Ishikawa (cell line): ENCODE results near the gene HMBS.

Experiments
- CEBPB ChIP-seq: IDR thresholded peaks from 2 replicates; pipeline ENCODE4 v1.6.1; 2012
- CREB1 ChIP-seq: IDR thresholded peaks from 2 replicates; pipeline ENCODE4 v1.6.1; 2012; ENCODE audit warnings: low read depth
- EGR1 ChIP-seq: IDR thresholded peaks from 2 replicates; pipeline ENCODE4 v1.6.1; 2012
- EP300 ChIP-seq: IDR thresholded peaks from 2 replicates; pipeline ENCODE4 v1.6.1; 2012; ENCODE audit warnings: borderline replicate concordance
- FOXM1 ChIP-seq: IDR thresholded peaks from 2 replicates; pipeline ENCODE4 v1.6.1; 2012; ENCODE audit warnings: low read depth, borderline replicate concordance
- NFIC ChIP-seq: IDR thresholded peaks from 2 replicates; pipeline ENCODE4 v1.6.1; 2012
- RAD21 ChIP-seq: IDR thresholded peaks from 2 replicates; pipeline ENCODE4 v1.6.1; 2012; ENCODE audit warnings: low read depth
- TAF1 ChIP-seq: IDR thresholded peaks from 2 replicates; pipeline ENCODE4 v1.6.1; 2012; ENCODE audit warnings: low read depth, mild to moderate bottlenecking
- TCF12 ChIP-seq: IDR thresholded peaks from 2 replicates; pipeline ENCODE4 v1.6.1; 2012; ENCODE audit warnings: low read depth
- TEAD4 ChIP-seq: IDR thresholded peaks from 2 replicates; pipeline ENCODE4 v1.6.1; 2012
- YY1 ChIP-seq: IDR thresholded peaks from 2 replicates; pipeline ENCODE4 v1.6.1; 2012; ENCODE audit warnings: low read depth
- ZBTB7A ChIP-seq: IDR thresholded peaks from 2 replicates; pipeline ENCODE4 v1.6.1; 2012; ENCODE audit warnings: low read depth
- TF ChIP-seq, protein P1 (sequence below): IDR thresholded peaks from 2 replicates; pipeline ENCODE4 v1.6.1; 2012; ENCODE audit warnings: low read depth, mild to moderate bottlenecking
- TF ChIP-seq, protein P2 (sequence below): IDR thresholded peaks from 2 replicates; pipeline ENCODE4 v1.6.1; 2012
- TF ChIP-seq, protein P3 (sequence below): IDR thresholded peaks from 2 replicates; pipeline ENCODE4 v1.6.1; 2012

Gene HMBS

DNA sequence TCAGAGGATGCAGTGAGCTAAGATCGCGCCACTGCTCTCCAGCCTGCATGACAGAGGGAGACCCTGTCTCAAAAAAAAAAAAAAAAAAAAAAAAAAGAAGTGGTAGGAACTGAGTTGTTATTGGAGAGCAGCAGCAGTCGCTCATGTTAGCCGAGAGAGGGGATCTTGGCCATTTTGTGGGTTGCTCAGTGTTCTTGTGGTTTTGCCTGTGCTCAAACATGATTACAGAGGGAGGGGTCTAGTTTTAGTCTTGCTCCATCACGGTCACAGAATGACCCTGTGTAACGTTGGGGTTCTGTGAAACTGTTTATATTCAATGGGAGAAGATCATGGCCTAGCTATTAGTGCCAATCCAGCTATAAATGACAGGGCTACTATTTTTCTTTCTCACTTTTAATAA lies 15.0 kb downstream of the HMBS start:
- TF ChIP-seq, protein P1, sequence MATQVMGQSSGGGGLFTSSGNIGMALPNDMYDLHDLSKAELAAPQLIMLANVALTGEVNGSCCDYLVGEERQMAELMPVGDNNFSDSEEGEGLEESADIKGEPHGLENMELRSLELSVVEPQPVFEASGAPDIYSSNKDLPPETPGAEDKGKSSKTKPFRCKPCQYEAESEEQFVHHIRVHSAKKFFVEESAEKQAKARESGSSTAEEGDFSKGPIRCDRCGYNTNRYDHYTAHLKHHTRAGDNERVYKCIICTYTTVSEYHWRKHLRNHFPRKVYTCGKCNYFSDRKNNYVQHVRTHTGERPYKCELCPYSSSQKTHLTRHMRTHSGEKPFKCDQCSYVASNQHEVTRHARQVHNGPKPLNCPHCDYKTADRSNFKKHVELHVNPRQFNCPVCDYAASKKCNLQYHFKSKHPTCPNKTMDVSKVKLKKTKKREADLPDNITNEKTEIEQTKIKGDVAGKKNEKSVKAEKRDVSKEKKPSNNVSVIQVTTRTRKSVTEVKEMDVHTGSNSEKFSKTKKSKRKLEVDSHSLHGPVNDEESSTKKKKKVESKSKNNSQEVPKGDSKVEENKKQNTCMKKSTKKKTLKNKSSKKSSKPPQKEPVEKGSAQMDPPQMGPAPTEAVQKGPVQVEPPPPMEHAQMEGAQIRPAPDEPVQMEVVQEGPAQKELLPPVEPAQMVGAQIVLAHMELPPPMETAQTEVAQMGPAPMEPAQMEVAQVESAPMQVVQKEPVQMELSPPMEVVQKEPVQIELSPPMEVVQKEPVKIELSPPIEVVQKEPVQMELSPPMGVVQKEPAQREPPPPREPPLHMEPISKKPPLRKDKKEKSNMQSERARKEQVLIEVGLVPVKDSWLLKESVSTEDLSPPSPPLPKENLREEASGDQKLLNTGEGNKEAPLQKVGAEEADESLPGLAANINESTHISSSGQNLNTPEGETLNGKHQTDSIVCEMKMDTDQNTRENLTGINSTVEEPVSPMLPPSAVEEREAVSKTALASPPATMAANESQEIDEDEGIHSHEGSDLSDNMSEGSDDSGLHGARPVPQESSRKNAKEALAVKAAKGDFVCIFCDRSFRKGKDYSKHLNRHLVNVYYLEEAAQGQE: no peak
- TF ChIP-seq EP300: no peak
- TF ChIP-seq CEBPB: no peak
- no peak for TF ChIP-seq YY1
- no peak for TF ChIP-seq RAD21
- no peak for TF ChIP-seq CREB1
- TF ChIP-seq ZBTB7A: no peak
- TF ChIP-seq, protein P2, sequence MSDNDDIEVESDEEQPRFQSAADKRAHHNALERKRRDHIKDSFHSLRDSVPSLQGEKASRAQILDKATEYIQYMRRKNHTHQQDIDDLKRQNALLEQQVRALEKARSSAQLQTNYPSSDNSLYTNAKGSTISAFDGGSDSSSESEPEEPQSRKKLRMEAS: no peak
- TF ChIP-seq NFIC: no peak
- no peak for TF ChIP-seq TCF12
- TF ChIP-seq, protein P3, sequence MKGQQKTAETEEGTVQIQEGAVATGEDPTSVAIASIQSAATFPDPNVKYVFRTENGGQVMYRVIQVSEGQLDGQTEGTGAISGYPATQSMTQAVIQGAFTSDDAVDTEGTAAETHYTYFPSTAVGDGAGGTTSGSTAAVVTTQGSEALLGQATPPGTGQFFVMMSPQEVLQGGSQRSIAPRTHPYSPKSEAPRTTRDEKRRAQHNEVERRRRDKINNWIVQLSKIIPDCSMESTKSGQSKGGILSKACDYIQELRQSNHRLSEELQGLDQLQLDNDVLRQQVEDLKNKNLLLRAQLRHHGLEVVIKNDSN: no peak
- TF ChIP-seq EGR1: no peak
- no peak for TF ChIP-seq FOXM1
- TF ChIP-seq TEAD4: no peak
- no peak for TF ChIP-seq TAF1

DNA sequence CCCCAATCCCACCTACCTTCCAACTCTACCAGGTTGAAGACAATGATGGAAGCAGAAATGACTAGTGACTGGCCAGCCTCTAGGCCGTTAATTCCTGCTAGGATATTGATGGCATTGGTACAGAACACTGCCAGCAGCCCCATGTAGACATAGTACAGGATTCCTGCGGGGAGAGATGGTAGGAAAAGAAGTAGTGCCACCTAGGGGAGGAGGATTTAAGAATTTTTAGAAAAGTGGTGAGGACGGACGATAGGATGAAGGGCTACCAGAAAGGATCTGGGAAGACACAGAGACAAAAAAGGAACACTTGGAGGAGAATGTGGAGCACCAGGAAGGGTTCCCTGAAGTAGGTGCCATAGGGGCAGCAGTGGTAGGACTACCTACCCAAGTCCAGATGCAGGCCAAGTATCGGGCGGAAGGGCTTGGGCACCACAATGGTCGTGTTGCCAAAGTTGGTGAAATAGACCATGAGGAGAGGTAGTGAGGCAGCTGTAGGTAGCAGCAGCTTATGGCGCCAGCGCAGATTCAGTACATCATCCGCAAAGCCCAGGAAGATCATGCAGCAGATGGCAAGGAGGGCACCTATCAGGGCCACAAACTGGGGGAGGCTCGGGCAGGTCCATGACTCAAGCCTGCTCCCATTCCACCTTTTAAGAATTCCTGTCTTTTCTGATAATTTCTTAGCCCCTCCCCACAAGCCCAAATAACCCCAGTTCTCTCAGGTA lies 15.7 kb downstream of the HMBS start:
- TF ChIP-seq, protein P2: no peak
- TF ChIP-seq RAD21: 0 out of 2 replicates have a peak, but pooled peaks have one; percentile 28

DNA sequence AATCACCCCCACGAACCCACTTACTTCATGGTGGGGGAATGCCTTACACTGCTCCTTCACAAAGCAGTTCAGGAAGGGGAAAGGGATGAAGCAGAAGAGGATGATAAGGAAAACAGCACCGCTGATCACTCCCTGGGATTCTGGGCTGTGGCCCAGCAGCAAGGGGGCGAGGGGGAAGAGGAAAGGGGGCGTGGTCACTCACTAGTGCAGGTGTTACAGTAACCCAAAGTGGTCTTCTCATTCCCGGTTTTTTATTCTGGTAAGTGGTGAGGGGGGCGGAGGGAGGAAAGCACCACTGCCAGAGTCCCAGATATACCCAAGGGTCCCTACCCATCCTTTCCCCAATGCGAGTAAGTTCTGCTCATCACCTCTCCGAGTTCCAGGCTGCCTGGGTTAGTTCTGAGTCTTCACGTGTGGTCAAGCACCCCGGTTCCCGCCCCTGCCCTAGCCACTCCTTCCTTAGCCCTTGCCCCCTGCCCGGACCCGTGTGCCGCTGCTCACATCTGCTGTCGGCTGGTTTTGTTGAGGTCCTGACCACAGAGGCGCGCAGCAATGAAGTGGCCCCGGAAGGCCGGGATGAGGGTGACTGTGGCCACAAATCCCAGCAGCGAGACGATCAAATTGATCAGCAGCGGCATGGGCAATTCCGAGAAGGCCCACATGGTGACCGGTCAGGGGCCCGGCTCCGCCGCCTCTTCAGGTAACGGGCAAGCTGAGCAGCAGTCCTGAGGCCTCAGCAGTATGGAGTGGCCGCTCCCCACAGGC lies 16.5 kb downstream of the HMBS start:
- TF ChIP-seq TAF1: no peak
- TF ChIP-seq, protein P3: no peak

DNA sequence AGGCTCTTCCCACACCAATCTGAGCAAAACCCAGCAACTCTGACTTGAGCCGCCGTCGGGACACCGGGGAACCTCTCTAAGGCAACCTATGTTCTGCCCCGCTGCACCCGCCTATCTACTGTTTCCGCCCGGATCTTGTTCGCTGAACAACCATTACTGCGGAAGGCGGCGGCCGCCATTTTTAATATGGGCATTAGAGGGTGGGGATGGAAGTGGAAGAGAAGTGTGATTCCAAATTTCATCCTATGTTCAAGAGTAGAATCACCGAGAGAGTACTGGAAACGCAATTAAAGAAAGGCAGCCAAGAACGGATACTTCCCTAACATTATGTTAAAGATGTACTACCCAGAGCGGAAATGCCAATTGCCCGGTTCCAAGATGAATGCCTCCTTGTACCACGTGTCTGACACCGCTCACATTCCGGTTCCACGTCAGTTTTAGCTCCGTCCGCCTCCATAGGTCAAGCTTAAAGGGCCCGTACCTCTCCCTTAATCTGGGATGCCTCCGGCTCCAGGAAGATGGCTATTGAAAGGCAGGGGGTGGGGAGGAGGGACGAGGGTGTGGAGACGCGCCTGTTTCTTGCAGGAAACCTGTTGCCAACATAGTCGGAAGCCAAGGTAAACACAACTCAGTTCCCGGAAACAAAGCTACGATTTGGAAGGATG lies 17.2 kb downstream of the HMBS start, which contains the start of gene DPAGT1:
TSS of gene DPAGT1 (minus strand) at position 95 of the 665 bp plus-strand sequence. CDS start 198 bp downstream, outside the sequence.
- peak; percentile 23; the same call in 1 of the 2 replicates for TF ChIP-seq TCF12
- TF ChIP-seq RAD21: no peak
- no peak for TF ChIP-seq ZBTB7A
- TF ChIP-seq EGR1: peak; percentile 87
- TF ChIP-seq, protein P3: peak; percentile 97
- TF ChIP-seq YY1: peak; percentile 99
- no peak for TF ChIP-seq EP300
- TF ChIP-seq TAF1: peak; percentile 79; the same call in 1 of the 2 replicates
- TF ChIP-seq TEAD4: peak; percentile 92
- no peak for TF ChIP-seq NFIC
- TF ChIP-seq, protein P1: no peak
- TF ChIP-seq FOXM1: 0 out of 2 replicates have a peak, but pooled peaks have one; percentile 16
- no peak for TF ChIP-seq CEBPB
- TF ChIP-seq, protein P2: peak; percentile 98
- TF ChIP-seq CREB1: peak; percentile 26
